ENCODE measurements around the gene TUBA4B.

Gene TUBA4B

GRCh38 chr2:219252900-219253752 lies at the start of gene TUBA4B:
Gene TUBA4B, plus strand, starts transcription at chr2:219253243. Its CDS starts 165 bp downstream, at chr2:219253408.
- no peak for FAIRE-seq

- no peak for FAIRE-seq
Measured at GRCh38 chr2:219204425-219205164, 48.4 kb upstream of the TUBA4B start.

- FAIRE-seq: no peak
Measured at GRCh38 chr2:219205165-219205538, 47.9 kb upstream of the TUBA4B start.

- no peak for FAIRE-seq
Measured at GRCh38 chr2:219205981-219206327, 47.1 kb upstream of the TUBA4B start.

- no peak for FAIRE-seq
Measured at GRCh38 chr2:219206328-219207133, 46.5 kb upstream of the TUBA4B start, which contains the start of gene ZFAND2B. Gene ZFAND2B, plus strand, starts transcription at chr2:219206782. Its CDS starts 206 bp downstream, at chr2:219206988.

GRCh38 chr2:219207134-219207883 lies 45.7 kb upstream of the TUBA4B start:
- no peak for FAIRE-seq

- FAIRE-seq: no peak
Measured at GRCh38 chr2:219207884-219208740, 44.9 kb upstream of the TUBA4B start.

GRCh38 chr2:219209236-219210195 lies 43.5 kb upstream of the TUBA4B start:
- no peak for FAIRE-seq

- no peak for FAIRE-seq
Measured at GRCh38 chr2:219210196-219210885, 42.7 kb upstream of the TUBA4B start.

GRCh38 chr2:219210886-219211362 lies 42.1 kb upstream of the TUBA4B start:
- no peak for FAIRE-seq

- FAIRE-seq: no peak
Measured at GRCh38 chr2:219213026-219213415, 40.0 kb upstream of the TUBA4B start.

- no peak for FAIRE-seq
Measured at GRCh38 chr2:219213486-219214071, 39.5 kb upstream of the TUBA4B start.

- no peak for FAIRE-seq
Measured at GRCh38 chr2:219214141-219214540, 38.9 kb upstream of the TUBA4B start.

- FAIRE-seq: no peak
Measured at GRCh38 chr2:219214786-219215185, 38.3 kb upstream of the TUBA4B start.

- FAIRE-seq: no peak
Measured at GRCh38 chr2:219215871-219216534, 37.0 kb upstream of the TUBA4B start.

GRCh38 chr2:219216535-219216915 lies 36.5 kb upstream of the TUBA4B start:
- no peak for FAIRE-seq

- no peak for FAIRE-seq
Measured at GRCh38 chr2:219218217-219218731, 34.8 kb upstream of the TUBA4B start.
